GM12878 (cell line): ENCODE data around the gene GOLGA6A.

Experiments used
- BMI1 ChIP-seq: fragments of 450-650 bp; IDR thresholded peaks from 2 replicates; pipeline ENCODE4 v1.6.1; 2016; ENCODE audit warnings: mild to moderate bottlenecking, moderate library complexity, borderline replicate concordance
- CTCF ChIP-seq, 3 experiments: IDR thresholded peaks in 2 of 3; conservative IDR thresholded peaks in 1 of 3; 2 replicates each; pipeline ENCODE4 v1.5.1; 2011; ENCODE audit warnings: low read depth in 3 of 3, low read length in 3 of 3, mild to moderate bottlenecking in 3 of 3, control low read depth in 2 of 3, moderate library complexity in 2 of 3, inconsistent platforms in 1 of 3, mixed read lengths in 1 of 3; ENCODE audit not compliant: control insufficient read depth in 2 of 3, insufficient read depth in 1 of 3; ENCODE audit errors: extremely low read depth in 1 of 3
- PBX3 ChIP-seq: IDR thresholded peaks from 2 replicates; pipeline ENCODE4 v1.6.1; 2011; ENCODE audit warnings: mild to moderate bottlenecking, low read depth, low read length, moderate library complexity; ENCODE audit not compliant: insufficient replicate concordance
- POLR2AphosphoS5 ChIP-seq: IDR thresholded peaks from 2 replicates; pipeline ENCODE4 v1.6.1; 2011; ENCODE audit warnings: mild to moderate bottlenecking, low read length, inconsistent platforms
- SMC3 ChIP-seq: IDR thresholded peaks from 2 replicates; pipeline ENCODE4 v1.6.1; 2011; ENCODE audit warnings: low read length, improper control_type of control experiment, borderline replicate concordance
- SRF ChIP-seq, 2 experiments: IDR thresholded peaks; 2 replicates each; pipeline ENCODE4 v1.6.1; 2011; ENCODE audit warnings: low read depth in 2 of 2, low read length in 2 of 2, mild to moderate bottlenecking in 1 of 2, moderate library complexity in 1 of 2
- TARDBP ChIP-seq: IDR thresholded peaks from 2 replicates; pipeline ENCODE4 v1.6.1; 2016; ENCODE audit warnings: borderline replicate concordance
- YY1 ChIP-seq: IDR thresholded peaks from 2 replicates; pipeline ENCODE4 v1.6.1; 2011; ENCODE audit warnings: low read depth, mild to moderate bottlenecking, low read length
- ZBTB33 ChIP-seq: fragments of 450-650 bp; IDR thresholded peaks from 2 replicates; pipeline ENCODE4 v1.6.1; 2017; ENCODE audit warnings: mild to moderate bottlenecking
- TF ChIP-seq, protein P1 (sequence below): fragments of 450-650 bp; IDR thresholded peaks from 2 replicates; pipeline ENCODE4 v1.6.1; 2016; ENCODE audit warnings: mild to moderate bottlenecking, moderate library complexity, borderline replicate concordance
- TF ChIP-seq, protein P2 (sequence below): IDR thresholded peaks from 2 replicates; pipeline ENCODE4 v1.6.1; 2012; ENCODE audit warnings: low read depth, low read length, improper control_type of control experiment
- TF ChIP-seq, protein P3 (sequence below): fragments of 150-350 bp; IDR thresholded peaks from 2 replicates; pipeline ENCODE4 v1.6.1; 2016; ENCODE audit warnings: low read depth, low read length

DNA sequence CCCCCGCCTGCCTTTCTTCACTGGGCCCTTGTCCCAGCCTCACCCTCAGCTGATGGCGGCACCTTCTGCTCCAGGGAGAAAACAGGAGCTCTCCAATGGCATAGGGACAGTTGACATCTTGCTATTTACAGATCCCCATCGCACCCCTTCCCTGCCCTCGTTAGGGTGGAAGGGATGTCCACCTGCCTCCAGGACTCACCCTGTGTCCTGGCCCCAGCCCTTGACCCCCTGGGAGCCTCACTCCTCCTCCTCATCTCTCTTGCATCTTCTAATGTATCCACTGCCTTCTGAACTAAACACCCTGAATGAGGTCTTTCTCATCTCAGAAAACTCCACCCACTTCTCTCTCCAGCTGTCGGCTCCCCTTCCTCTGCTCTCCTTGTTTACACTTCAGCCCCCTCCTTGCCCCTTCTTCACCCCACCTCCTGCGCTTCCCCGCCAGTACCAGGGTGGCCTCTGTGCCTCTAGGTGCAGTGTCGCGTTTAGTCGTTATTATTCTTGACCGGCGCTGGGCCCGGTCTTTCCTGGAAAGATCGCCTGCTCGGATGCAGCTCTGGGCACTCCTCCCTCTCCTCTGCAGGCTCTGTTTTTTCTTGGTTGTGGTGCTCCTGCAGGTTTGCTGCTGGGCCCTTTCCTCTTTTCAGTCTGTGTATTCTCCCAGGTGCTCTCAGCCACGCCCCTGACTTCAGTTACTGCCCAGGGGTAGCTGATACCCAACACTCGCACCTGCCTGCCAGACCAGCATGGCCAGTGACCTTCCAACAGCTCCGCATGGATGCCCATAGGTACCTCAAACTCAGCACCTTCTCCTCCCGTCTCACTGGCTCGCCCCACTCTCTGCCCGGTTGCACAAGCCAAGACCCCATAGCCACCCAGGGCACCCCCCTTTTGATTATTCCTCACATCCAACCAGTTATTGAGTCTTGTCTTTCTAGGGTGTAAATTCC lies 44.9 kb downstream of the GOLGA6A start:
- TF ChIP-seq, protein P1, sequence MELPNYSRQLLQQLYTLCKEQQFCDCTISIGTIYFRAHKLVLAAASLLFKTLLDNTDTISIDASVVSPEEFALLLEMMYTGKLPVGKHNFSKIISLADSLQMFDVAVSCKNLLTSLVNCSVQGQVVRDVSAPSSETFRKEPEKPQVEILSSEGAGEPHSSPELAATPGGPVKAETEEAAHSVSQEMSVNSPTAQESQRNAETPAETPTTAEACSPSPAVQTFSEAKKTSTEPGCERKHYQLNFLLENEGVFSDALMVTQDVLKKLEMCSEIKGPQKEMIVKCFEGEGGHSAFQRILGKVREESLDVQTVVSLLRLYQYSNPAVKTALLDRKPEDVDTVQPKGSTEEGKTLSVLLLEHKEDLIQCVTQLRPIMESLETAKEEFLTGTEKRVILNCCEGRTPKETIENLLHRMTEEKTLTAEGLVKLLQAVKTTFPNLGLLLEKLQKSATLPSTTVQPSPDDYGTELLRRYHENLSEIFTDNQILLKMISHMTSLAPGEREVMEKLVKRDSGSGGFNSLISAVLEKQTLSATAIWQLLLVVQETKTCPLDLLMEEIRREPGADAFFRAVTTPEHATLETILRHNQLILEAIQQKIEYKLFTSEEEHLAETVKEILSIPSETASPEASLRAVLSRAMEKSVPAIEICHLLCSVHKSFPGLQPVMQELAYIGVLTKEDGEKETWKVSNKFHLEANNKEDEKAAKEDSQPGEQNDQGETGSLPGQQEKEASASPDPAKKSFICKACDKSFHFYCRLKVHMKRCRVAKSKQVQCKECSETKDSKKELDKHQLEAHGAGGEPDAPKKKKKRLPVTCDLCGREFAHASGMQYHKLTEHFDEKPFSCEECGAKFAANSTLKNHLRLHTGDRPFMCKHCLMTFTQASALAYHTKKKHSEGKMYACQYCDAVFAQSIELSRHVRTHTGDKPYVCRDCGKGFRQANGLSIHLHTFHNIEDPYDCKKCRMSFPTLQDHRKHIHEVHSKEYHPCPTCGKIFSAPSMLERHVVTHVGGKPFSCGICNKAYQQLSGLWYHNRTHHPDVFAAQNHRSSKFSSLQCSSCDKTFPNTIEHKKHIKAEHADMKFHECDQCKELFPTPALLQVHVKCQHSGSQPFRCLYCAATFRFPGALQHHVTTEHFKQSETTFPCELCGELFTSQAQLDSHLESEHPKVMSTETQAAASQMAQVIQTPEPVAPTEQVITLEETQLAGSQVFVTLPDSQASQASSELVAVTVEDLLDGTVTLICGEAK: no peak
- TF ChIP-seq ZBTB33: no peak
- 0 out of 6 replicates have a peak, but pooled peaks of 1 of the 3 experiments have one; percentile 3 for TF ChIP-seq CTCF (IDR thresholded peaks at IDR 0.05 in 2 of 3, conservative IDR thresholded peaks at IDR 0.05 in 1 of 3; ENCODE audit: control insufficient read depth in 2 of 3, extremely low read depth in 1 of 3, insufficient read depth in 1 of 3, low read depth in 3 of 3, low read length in 3 of 3)
- TF ChIP-seq, protein P2, sequence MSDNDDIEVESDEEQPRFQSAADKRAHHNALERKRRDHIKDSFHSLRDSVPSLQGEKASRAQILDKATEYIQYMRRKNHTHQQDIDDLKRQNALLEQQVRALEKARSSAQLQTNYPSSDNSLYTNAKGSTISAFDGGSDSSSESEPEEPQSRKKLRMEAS: no peak
- TF ChIP-seq PBX3: no peak
- no peak for TF ChIP-seq YY1
- TF ChIP-seq, protein P3, sequence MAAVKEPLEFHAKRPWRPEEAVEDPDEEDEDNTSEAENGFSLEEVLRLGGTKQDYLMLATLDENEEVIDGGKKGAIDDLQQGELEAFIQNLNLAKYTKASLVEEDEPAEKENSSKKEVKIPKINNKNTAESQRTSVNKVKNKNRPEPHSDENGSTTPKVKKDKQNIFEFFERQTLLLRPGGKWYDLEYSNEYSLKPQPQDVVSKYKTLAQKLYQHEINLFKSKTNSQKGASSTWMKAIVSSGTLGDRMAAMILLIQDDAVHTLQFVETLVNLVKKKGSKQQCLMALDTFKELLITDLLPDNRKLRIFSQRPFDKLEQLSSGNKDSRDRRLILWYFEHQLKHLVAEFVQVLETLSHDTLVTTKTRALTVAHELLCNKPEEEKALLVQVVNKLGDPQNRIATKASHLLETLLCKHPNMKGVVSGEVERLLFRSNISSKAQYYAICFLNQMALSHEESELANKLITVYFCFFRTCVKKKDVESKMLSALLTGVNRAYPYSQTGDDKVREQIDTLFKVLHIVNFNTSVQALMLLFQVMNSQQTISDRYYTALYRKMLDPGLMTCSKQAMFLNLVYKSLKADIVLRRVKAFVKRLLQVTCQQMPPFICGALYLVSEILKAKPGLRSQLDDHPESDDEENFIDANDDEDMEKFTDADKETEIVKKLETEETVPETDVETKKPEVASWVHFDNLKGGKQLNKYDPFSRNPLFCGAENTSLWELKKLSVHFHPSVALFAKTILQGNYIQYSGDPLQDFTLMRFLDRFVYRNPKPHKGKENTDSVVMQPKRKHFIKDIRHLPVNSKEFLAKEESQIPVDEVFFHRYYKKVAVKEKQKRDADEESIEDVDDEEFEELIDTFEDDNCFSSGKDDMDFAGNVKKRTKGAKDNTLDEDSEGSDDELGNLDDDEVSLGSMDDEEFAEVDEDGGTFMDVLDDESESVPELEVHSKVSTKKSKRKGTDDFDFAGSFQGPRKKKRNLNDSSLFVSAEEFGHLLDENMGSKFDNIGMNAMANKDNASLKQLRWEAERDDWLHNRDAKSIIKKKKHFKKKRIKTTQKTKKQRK: no peak
- no peak for TF ChIP-seq SMC3
- TF ChIP-seq SRF (IDR thresholded peaks at IDR 0.05; ENCODE audit: low read depth in 2 of 2, low read length in 2 of 2): no peak
- TF ChIP-seq POLR2AphosphoS5: no peak
- TF ChIP-seq TARDBP: no peak
- TF ChIP-seq BMI1: no peak
